HepG2 (cell line): Measurements from ENCODE around the gene CTCF. TPM values are rescaled to one million over a fixed set of nuclear protein-coding genes. Genes with fewer than 3 reads are reported as not detected.
A peak's percentile ranks its signal among the peaks of the same experiment; 100 is the strongest.

Experiments used
- ATAC-seq: fragments of 200-7000 bp; cut with Tn5 transposase; 3 replicates; pipeline ENCODE4 v1.9.1; 2020; ENCODE audit warnings: mild to moderate bottlenecking, moderate library complexity
- BruUV-seq: library from RNA; stranded (reverse); fragments of 400-500 nt; replicated peaks from 2 replicates; lab custom pipeline; 2021; lab: Mats Ljungman, UMichigan
- CTCF ChIA-PET: fragments of 300-600 bp; formaldehyde crosslinking; extraction: SDS; loops from one replicate; lab custom pipeline; 2021; ENCODE audit warnings: low total read pairs, inconsistent platforms, low intra/inter-chr PET ratio; lab: Yijun Ruan, JAX
- POLR2A ChIA-PET: fragments of 350-600 bp; sonication (Branson Sonifier 250); formaldehyde crosslinking; loops from one replicate; lab custom pipeline; 2020; ENCODE audit warnings: antibody characterized with exemption, inconsistent platforms; lab: Yijun Ruan, JAX
- DNase-seq: peaks from one replicate; pipeline ENCODE4 v3.0.0-alpha.2; 2015; ENCODE audit warnings: low spot score
- FAIRE-seq: peaks from 3 replicates; lab custom pipeline; 2011; peaks lifted over from hg19 to GRCh38; lab: Jason Lieb, UNC
- H2AFZ ChIP-seq: one replicate; pipeline ENCODE4 v1.6.1; 2011; ENCODE audit warnings: low read length, inconsistent platforms
- H3K27ac ChIP-seq: fragments of 300-600 bp; 3 replicates; pipeline ENCODE4 v1.8.0; 2011; ENCODE audit warnings: mixed run types, mild to moderate bottlenecking, mixed read lengths, low read length, inconsistent platforms; ENCODE audit not compliant: insufficient read depth; ENCODE audit errors: extremely low read length
- H3K27me3 ChIP-seq, 2 experiments: fragments of 200-600 bp in 1 of 2; 2 replicates in 1 of 2; 3 replicates in 1 of 2; pipeline versions ENCODE4 v1.6.0 to v1.8.0; 2011; ENCODE audit warnings: low read length in 2 of 2, mild to moderate bottlenecking in 2 of 2, moderate library complexity in 2 of 2, inconsistent platforms in 1 of 2; ENCODE audit not compliant: insufficient read depth in 2 of 2, control insufficient read depth in 1 of 2
- H3K36me3 ChIP-seq, 2 experiments: fragments of 200-600 bp in 1 of 2; replicated peaks in 1 of 2; 2 replicates in 1 of 2; 3 replicates in 1 of 2; pipeline versions ENCODE4 v1.5.1 to v1.8.0; 2011; ENCODE audit warnings: low read length in 2 of 2, inconsistent platforms in 1 of 2; ENCODE audit not compliant: insufficient read depth in 2 of 2, control insufficient read depth in 1 of 2
- H3K4me1 ChIP-seq: 2 replicates; pipeline ENCODE4 v1.5.1; 2012; ENCODE audit warnings: low read length, inconsistent platforms; ENCODE audit not compliant: insufficient read depth
- H3K4me2 ChIP-seq: 2 replicates; pipeline ENCODE4 v1.6.0; 2011; ENCODE audit warnings: low read depth, low read length, inconsistent platforms
- H3K4me3 ChIP-seq, 3 experiments: fragments of 200-600 bp in 1 of 3; sonication (generic), shearing (Covaris generic) in 1 of 3; replicated peaks in 1 of 3; 2 replicates each; pipeline ENCODE4 v1.5.1; 2011 to 2016; ENCODE audit warnings: low read length in 3 of 3, inconsistent platforms in 2 of 3, low read depth in 2 of 3, mild to moderate bottlenecking in 2 of 3, control low read depth in 1 of 3, mixed read lengths in 1 of 3; ENCODE audit not compliant: insufficient read depth in 1 of 3
- H3K79me2 ChIP-seq: one replicate; pipeline ENCODE4 v1.6.1; 2011; ENCODE audit warnings: low read length, inconsistent platforms; ENCODE audit not compliant: insufficient read depth
- H3K9ac ChIP-seq: 2 replicates; pipeline ENCODE4 v1.6.0; 2011; ENCODE audit warnings: mild to moderate bottlenecking, low read depth, low read length, inconsistent platforms; ENCODE audit not compliant: insufficient read depth
- H3K9me3 ChIP-seq: 2 replicates; pipeline ENCODE4 v1.5.1; 2012; ENCODE audit warnings: mild to moderate bottlenecking, low read length
- H4K20me1 ChIP-seq: 2 replicates; pipeline ENCODE4 v1.6.0; 2011; ENCODE audit warnings: inconsistent platforms, mild to moderate bottlenecking, low read length, moderate library complexity; ENCODE audit not compliant: insufficient read depth
- CSRNP2 ChIP-seq: sonication (generic); formaldehyde crosslinking; conservative IDR thresholded peaks from 2 replicates; pipeline ENCODE4 v1.8.0; 2022; ENCODE audit warnings: low read depth, missing genetic modification reagents
- NRL ChIP-seq: sonication (generic); formaldehyde crosslinking; IDR thresholded peaks from 2 replicates; pipeline ENCODE4 v1.5.0; 2020; ENCODE audit warnings: missing genetic modification reagents, mild to moderate bottlenecking, moderate library complexity, borderline replicate concordance
- REL ChIP-seq: sonication (generic); formaldehyde crosslinking; conservative IDR thresholded peaks from 2 replicates; pipeline ENCODE4 v1.8.0; 2022; ENCODE audit warnings: mild to moderate bottlenecking, missing genetic modification reagents, moderate library complexity
- SP4 ChIP-seq: sonication (generic); formaldehyde crosslinking; IDR thresholded peaks from 2 replicates; pipeline ENCODE4 v1.8.1; 2023; ENCODE audit warnings: mild to moderate bottlenecking, missing genetic modification reagents
- ZBTB3 ChIP-seq: sonication (generic); formaldehyde crosslinking; IDR thresholded peaks from 2 replicates; pipeline ENCODE4 v1.4.0; 2020; ENCODE audit warnings: low read depth, mild to moderate bottlenecking, moderate library complexity, missing genetic modification reagents, borderline replicate concordance
- ZNF263 ChIP-seq: sonication (generic); formaldehyde crosslinking; IDR thresholded peaks from 2 replicates; pipeline ENCODE4 v1.4.0; 2020; ENCODE audit warnings: missing genetic modification reagents
- WGBS: methylation state at CpG from one replicate; pipeline ENCODE4 v1.1.6; 2017; ENCODE audit warnings: low lambda C conversion rate; 5-methylcytosine and 5-hydroxymethylcytosine counted together
- in situ Hi-C: cut with HindIII; loops from 2 replicates; pipeline ENCODE4 v1.10.0; 2017; ENCODE audit warnings: low pct_unique_long_range_greater_than_20kb; ENCODE audit not compliant: extremely low pct_ligation_motif_present
- intact Hi-C: fragments of 100-400 bp; cut with micrococcal nuclease; formaldehyde crosslinking; loops from one replicate; pipeline ENCODE4 v1.10.0; 2022; ENCODE audit not compliant: unreplicated experiment
- polyA plus RNA-seq, 8 experiments: library from polyadenylated mRNA; depleted of rRNA in 3 of 8; stranded (reverse) in 7 of 8; unstranded in 1 of 8; fragments of >200 nt; fragmentation: Illumina TruSeq in 4 of 8; extraction: Trizol in 4 of 8; gene quantifications; 2 replicates each; pipeline versions ENCODE4 v1.2.1 to v1.2.3, GENCODE V29; 2011 to 2016; ENCODE audit warnings: low read depth in 4 of 8, missing spikeins in 1 of 8, mixed read lengths in 1 of 8; ENCODE audit not compliant: insufficient read depth in 1 of 8
- total RNA-seq, 5 experiments: library from RNA; depleted of rRNA; stranded (reverse); fragments of >200 nt; fragmentation: Illumina TruSeq; extraction: Trizol; gene quantifications; 2 replicates each; pipeline ENCODE4 v1.2.3, GENCODE V29; 2016; ENCODE audit warnings: low read depth in 1 of 5
- TF ChIP-seq, protein P1 (sequence below): sonication (generic); formaldehyde crosslinking; IDR thresholded peaks from 2 replicates; pipeline ENCODE4 v1.4.0; 2020; ENCODE audit warnings: mild to moderate bottlenecking, low read depth, missing genetic modification reagents
- TF ChIP-seq, protein P2 (sequence below): sonication (generic); formaldehyde crosslinking; IDR thresholded peaks from 2 replicates; pipeline ENCODE4 v1.9.0; 2021; ENCODE audit warnings: missing genetic modification reagents, mild to moderate bottlenecking, borderline replicate concordance
- TF ChIP-seq, protein P3 (sequence below): sonication (generic); formaldehyde crosslinking; conservative IDR thresholded peaks from 2 replicates; pipeline ENCODE4 v1.8.1; 2023; ENCODE audit warnings: missing genetic modification reagents

The CTCF gene
- total and polyA plus RNA-seq, 2 of the 13 experiments (the other 11 are each of a cell fraction or from before 2014, with no cell fraction given): 19.5 to 37.5 TPM

DNA sequence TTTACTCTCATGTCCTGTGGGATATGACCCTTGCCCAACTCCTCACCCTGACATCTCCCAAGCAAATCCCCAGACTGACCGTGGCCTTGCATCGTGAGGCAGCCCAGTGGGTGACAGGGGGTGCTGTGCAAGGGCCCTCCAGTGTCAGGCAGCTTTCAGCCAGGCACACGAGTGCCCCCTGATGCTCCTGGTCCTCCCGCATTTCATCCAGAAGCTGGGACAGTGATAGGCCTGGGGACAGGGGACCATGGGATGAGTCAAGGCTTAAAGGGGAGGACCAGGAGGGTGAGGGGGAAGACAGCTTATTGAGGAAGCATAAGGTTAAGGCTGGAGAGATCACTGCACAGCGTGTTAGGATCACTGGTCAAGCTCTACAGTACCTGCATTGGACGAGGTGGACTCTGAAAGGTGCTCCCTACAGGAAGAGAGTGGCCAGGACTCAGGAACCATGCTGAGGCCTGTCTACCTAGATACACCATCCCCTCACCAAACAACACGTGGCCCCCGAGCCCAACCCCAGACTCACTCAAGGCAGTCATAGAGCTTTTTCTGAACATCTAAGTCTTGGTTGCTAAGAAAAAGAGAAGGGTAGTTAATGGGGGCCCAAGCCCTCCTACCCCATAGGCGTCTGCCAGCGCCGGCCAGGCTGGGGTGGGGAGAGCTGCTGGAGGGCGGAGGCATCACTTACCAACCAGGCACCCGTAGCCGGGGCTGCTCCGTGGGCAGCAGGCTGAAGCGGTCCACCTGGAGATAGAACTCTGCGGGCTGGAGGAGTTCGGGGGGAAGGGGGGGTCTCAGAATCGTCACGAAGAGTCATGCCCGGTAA, 96.7 kb downstream of the CTCF start:
- in situ Hi-C loops (no loop called here), intact Hi-C loops (no loop called here)
- Histone ChIP-seq H2AFZ (no peak overlapping the region), H3K9ac (peak overlapping the region; percentile 87), H3K79me2 (peaks cover 11% of the 10 kb centered on the region), H3K4me3 (peak overlapping the region; percentile 73 to 94 (median 93)), H3K36me3 (peaks cover 6 to 10% of the 10 kb centered on the region in 2 experiments; a peak in 4 of 5 replicates), H3K4me2 (peak overlapping the region; percentile 94), H4K20me1 (0 out of 2 replicates have a peak, but pooled peaks cover 3% of the 10 kb centered on the region), H3K27me3 (peaks cover 0 to 7% of the 10 kb centered on the region in 2 experiments; a peak in 4 of 5 replicates), H3K9me3 (no peaks in the 10 kb centered on the region), H3K27ac (peak overlapping the region; percentile 87), H3K4me1 (peaks cover 11% of the 10 kb centered on the region)
- DNase-seq (no peak), ATAC-seq (no peak), FAIRE-seq (peak; percentile 15)
- 33% methylated on average over 19 of the region's 21 CpGs for WGBS
- TF ChIP-seq, protein P1, sequence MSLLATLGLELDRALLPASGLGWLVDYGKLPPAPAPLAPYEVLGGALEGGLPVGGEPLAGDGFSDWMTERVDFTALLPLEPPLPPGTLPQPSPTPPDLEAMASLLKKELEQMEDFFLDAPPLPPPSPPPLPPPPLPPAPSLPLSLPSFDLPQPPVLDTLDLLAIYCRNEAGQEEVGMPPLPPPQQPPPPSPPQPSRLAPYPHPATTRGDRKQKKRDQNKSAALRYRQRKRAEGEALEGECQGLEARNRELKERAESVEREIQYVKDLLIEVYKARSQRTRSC (CRISPR knock-in tag): no peak
- TF ChIP-seq ZNF263 (CRISPR knock-in tag) (peak; percentile 92), NRL (CRISPR knock-in tag) (peak; percentile 43; the same call in 1 of the 2 replicates), SP4 (0 out of 2 replicates have a peak, but pooled peaks have one; percentile 16), ZBTB3 (CRISPR knock-in tag) (0 out of 2 replicates have a peak, but pooled peaks have one; percentile 7), REL (CRISPR knock-in tag) (0 out of 2 replicates have a peak, but pooled peaks have one; percentile 61), CSRNP2 (peak; percentile 38; the same call in 1 of the 2 replicates)
- TF ChIP-seq, protein P2, sequence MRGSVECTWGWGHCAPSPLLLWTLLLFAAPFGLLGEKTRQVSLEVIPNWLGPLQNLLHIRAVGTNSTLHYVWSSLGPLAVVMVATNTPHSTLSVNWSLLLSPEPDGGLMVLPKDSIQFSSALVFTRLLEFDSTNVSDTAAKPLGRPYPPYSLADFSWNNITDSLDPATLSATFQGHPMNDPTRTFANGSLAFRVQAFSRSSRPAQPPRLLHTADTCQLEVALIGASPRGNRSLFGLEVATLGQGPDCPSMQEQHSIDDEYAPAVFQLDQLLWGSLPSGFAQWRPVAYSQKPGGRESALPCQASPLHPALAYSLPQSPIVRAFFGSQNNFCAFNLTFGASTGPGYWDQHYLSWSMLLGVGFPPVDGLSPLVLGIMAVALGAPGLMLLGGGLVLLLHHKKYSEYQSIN (CRISPR knock-in tag): no peak
- TF ChIP-seq, protein P3, sequence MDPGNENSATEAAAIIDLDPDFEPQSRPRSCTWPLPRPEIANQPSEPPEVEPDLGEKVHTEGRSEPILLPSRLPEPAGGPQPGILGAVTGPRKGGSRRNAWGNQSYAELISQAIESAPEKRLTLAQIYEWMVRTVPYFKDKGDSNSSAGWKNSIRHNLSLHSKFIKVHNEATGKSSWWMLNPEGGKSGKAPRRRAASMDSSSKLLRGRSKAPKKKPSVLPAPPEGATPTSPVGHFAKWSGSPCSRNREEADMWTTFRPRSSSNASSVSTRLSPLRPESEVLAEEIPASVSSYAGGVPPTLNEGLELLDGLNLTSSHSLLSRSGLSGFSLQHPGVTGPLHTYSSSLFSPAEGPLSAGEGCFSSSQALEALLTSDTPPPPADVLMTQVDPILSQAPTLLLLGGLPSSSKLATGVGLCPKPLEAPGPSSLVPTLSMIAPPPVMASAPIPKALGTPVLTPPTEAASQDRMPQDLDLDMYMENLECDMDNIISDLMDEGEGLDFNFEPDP: 0 out of 2 replicates have a peak, but pooled peaks have one; percentile 21
- ChIA-PET CTCF (no interaction called here), POLR2A (interaction anchor here (1.1 kb wide), 1 partner anchor 130 kb away, joined by 3 read pairs; the partner anchor contains the start of gene RIPOR1)
- no TSS peak for BruUV-seq
